ENCODE data around the gene M1AP.

M1AP gene

GRCh38 chr2:74536166-74536950, 111.8 kb downstream of the M1AP start:
- Histone ChIP-seq H3K4me3 (ENCODE audit: low read depth, low read length) (no peak overlapping the region), H3K36me3 (peaks cover 5% of the 10 kb centered on the region; the same call in 1 of the 2 replicates), H3K27me3 (no peaks in the 10 kb centered on the region), H3K4me1 (no peaks in the 10 kb centered on the region), H3K9me3 (no peaks in the 10 kb centered on the region)
- no peak for DNase-seq
- TF ChIP-seq CTCF (IDR thresholded peaks at IDR 0.05; ENCODE audit: low read depth, low read length), result no peak

- Histone ChIP-seq H3K9me3 (no peaks in the 10 kb centered on the region), H3K36me3 (peaks cover 5% of the 10 kb centered on the region; the same call in 1 of the 2 replicates), H3K4me1 (no peaks in the 10 kb centered on the region), H3K27me3 (no peaks in the 10 kb centered on the region), H3K4me3 (ENCODE audit: low read depth, low read length) (no peak overlapping the region)
- DNase-seq, result no peak
- no peak for TF ChIP-seq CTCF (IDR thresholded peaks at IDR 0.05; ENCODE audit: low read depth, low read length)
Observed at GRCh38 chr2:74535440-74535965, 112.6 kb downstream of the M1AP start.

- no peaks in the 10 kb centered on the region for H3K27me3 ChIP-seq
- no peaks in the 10 kb centered on the region for H3K9me3 ChIP-seq
- H3K4me1 ChIP-seq, result no peaks in the 10 kb centered on the region
- H3K36me3 ChIP-seq, result peaks cover 5% of the 10 kb centered on the region; the same call in 1 of the 2 replicates
- no peak for TF ChIP-seq CTCF (IDR thresholded peaks at IDR 0.05; ENCODE audit: low read depth, low read length)
- DNase-seq, result no peak
- H3K4me3 ChIP-seq (ENCODE audit: low read depth, low read length), result no peak overlapping the region
Observed at GRCh38 chr2:74534411-74534810, 113.7 kb downstream of the M1AP start.

- no peak overlapping the region for H3K4me3 ChIP-seq (ENCODE audit: low read depth, low read length)
- TF ChIP-seq CTCF (IDR thresholded peaks at IDR 0.05; ENCODE audit: low read depth, low read length), result no peak
- H3K27me3 ChIP-seq, result no peaks in the 10 kb centered on the region
- H3K36me3 ChIP-seq, result peaks cover 5% of the 10 kb centered on the region; the same call in 1 of the 2 replicates
- no peaks in the 10 kb centered on the region for H3K9me3 ChIP-seq
- H3K4me1 ChIP-seq, result no peaks in the 10 kb centered on the region
- no peak for DNase-seq
Observed at GRCh38 chr2:74533464-74533863, 114.7 kb downstream of the M1AP start.

GRCh38 chr2:74532222-74532621, 115.9 kb downstream of the M1AP start:
- Histone ChIP-seq H3K9me3 (no peaks in the 10 kb centered on the region), H3K4me1 (no peaks in the 10 kb centered on the region), H3K27me3 (no peaks in the 10 kb centered on the region), H3K4me3 (ENCODE audit: low read depth, low read length) (no peak overlapping the region), H3K36me3 (peaks cover 11% of the 10 kb centered on the region)
- DNase-seq, result no peak
- peak; percentile 33; the same call in 1 of the 2 replicates for TF ChIP-seq CTCF (IDR thresholded peaks at IDR 0.05; ENCODE audit: low read depth, low read length)

GRCh38 chr2:74531666-74532065, 116.5 kb downstream of the M1AP start:
- no peaks in the 10 kb centered on the region for H3K27me3 ChIP-seq
- H3K4me1 ChIP-seq, result no peaks in the 10 kb centered on the region
- no peak for TF ChIP-seq CTCF (IDR thresholded peaks at IDR 0.05; ENCODE audit: low read depth, low read length)
- H3K4me3 ChIP-seq (ENCODE audit: low read depth, low read length), result no peak overlapping the region; the same call in 1 of the 2 replicates
- H3K36me3 ChIP-seq, result peaks cover 16% of the 10 kb centered on the region
- no peaks in the 10 kb centered on the region for H3K9me3 ChIP-seq
- no peak for DNase-seq

Data from BE2C (cell line).